Ishikawa (cell line): ENCODE measurements around the gene ABCB4.

Experiments used
- CEBPB ChIP-seq: IDR thresholded peaks from 2 replicates; pipeline ENCODE4 v1.6.1; 2012
- CREB1 ChIP-seq: IDR thresholded peaks from 2 replicates; pipeline ENCODE4 v1.6.1; 2012; ENCODE audit warnings: low read depth
- EGR1 ChIP-seq: IDR thresholded peaks from 2 replicates; pipeline ENCODE4 v1.6.1; 2012
- EP300 ChIP-seq: IDR thresholded peaks from 2 replicates; pipeline ENCODE4 v1.6.1; 2012; ENCODE audit warnings: borderline replicate concordance
- FOXM1 ChIP-seq: IDR thresholded peaks from 2 replicates; pipeline ENCODE4 v1.6.1; 2012; ENCODE audit warnings: low read depth, borderline replicate concordance
- NFIC ChIP-seq: IDR thresholded peaks from 2 replicates; pipeline ENCODE4 v1.6.1; 2012
- TAF1 ChIP-seq: IDR thresholded peaks from 2 replicates; pipeline ENCODE4 v1.6.1; 2012; ENCODE audit warnings: low read depth, mild to moderate bottlenecking
- TCF12 ChIP-seq: IDR thresholded peaks from 2 replicates; pipeline ENCODE4 v1.6.1; 2012; ENCODE audit warnings: low read depth
- TEAD4 ChIP-seq: IDR thresholded peaks from 2 replicates; pipeline ENCODE4 v1.6.1; 2012
- YY1 ChIP-seq: IDR thresholded peaks from 2 replicates; pipeline ENCODE4 v1.6.1; 2012; ENCODE audit warnings: low read depth
- ZBTB7A ChIP-seq: IDR thresholded peaks from 2 replicates; pipeline ENCODE4 v1.6.1; 2012; ENCODE audit warnings: low read depth
- TF ChIP-seq, protein P1 (sequence below): IDR thresholded peaks from 2 replicates; pipeline ENCODE4 v1.6.1; 2012
- TF ChIP-seq, protein P2 (sequence below): IDR thresholded peaks from 2 replicates; pipeline ENCODE4 v1.6.1; 2012; ENCODE audit warnings: low read depth, mild to moderate bottlenecking
- TF ChIP-seq, protein P3 (sequence below): IDR thresholded peaks from 2 replicates; pipeline ENCODE4 v1.6.1; 2012

The ABCB4 gene

DNA sequence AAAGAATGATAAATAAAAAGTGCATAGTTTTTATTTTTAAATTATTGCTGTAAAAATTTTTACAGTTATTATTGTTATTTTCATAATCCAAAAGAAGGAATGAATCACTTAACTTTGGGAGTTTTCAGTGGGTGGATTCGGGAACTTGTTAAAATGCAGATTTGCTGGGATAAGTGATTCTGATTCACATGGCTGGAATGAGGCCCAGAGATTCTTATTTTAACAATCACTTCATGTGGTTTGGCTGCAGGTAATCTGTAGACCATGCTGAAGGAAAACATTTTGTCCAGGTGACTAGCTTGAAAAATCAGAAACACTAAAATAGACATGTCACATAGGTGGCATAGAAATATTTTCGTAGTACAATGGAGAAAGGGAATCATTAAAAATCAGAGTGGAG is 116.1 kb downstream of the ABCB4 start:
- TF ChIP-seq EGR1 (no peak), YY1 (no peak), CEBPB (no peak), EP300 (no peak), FOXM1 (no peak), ZBTB7A (no peak), CREB1 (no peak), TCF12 (no peak), TEAD4 (no peak), TAF1 (no peak)
- TF ChIP-seq, protein P1, sequence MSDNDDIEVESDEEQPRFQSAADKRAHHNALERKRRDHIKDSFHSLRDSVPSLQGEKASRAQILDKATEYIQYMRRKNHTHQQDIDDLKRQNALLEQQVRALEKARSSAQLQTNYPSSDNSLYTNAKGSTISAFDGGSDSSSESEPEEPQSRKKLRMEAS, result no peak

DNA sequence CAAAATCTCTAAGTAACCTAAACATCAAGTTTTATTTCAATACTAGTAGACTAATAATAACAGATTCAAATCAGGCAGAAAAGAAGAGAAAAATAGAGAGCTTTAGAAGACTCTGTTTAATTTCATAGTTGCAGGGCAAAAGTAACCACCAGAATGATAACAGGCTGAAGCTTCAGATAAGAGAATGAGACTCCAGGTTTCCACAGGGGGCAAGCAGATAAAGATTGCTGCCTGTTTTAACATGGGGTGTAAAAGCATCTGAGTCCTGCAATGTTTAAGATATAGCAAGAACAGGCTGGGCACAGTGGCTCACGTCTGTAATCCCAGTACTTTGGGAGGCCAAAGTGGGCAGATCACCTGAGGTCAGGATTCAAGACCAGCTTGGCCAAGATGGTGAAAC is 119.0 kb downstream of the ABCB4 start:
- TF ChIP-seq CREB1, result no peak
- no peak for TF ChIP-seq EP300
- no peak for TF ChIP-seq NFIC
- no peak for TF ChIP-seq TAF1
- TF ChIP-seq, protein P2, sequence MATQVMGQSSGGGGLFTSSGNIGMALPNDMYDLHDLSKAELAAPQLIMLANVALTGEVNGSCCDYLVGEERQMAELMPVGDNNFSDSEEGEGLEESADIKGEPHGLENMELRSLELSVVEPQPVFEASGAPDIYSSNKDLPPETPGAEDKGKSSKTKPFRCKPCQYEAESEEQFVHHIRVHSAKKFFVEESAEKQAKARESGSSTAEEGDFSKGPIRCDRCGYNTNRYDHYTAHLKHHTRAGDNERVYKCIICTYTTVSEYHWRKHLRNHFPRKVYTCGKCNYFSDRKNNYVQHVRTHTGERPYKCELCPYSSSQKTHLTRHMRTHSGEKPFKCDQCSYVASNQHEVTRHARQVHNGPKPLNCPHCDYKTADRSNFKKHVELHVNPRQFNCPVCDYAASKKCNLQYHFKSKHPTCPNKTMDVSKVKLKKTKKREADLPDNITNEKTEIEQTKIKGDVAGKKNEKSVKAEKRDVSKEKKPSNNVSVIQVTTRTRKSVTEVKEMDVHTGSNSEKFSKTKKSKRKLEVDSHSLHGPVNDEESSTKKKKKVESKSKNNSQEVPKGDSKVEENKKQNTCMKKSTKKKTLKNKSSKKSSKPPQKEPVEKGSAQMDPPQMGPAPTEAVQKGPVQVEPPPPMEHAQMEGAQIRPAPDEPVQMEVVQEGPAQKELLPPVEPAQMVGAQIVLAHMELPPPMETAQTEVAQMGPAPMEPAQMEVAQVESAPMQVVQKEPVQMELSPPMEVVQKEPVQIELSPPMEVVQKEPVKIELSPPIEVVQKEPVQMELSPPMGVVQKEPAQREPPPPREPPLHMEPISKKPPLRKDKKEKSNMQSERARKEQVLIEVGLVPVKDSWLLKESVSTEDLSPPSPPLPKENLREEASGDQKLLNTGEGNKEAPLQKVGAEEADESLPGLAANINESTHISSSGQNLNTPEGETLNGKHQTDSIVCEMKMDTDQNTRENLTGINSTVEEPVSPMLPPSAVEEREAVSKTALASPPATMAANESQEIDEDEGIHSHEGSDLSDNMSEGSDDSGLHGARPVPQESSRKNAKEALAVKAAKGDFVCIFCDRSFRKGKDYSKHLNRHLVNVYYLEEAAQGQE, result no peak
- TF ChIP-seq TEAD4, result no peak

DNA sequence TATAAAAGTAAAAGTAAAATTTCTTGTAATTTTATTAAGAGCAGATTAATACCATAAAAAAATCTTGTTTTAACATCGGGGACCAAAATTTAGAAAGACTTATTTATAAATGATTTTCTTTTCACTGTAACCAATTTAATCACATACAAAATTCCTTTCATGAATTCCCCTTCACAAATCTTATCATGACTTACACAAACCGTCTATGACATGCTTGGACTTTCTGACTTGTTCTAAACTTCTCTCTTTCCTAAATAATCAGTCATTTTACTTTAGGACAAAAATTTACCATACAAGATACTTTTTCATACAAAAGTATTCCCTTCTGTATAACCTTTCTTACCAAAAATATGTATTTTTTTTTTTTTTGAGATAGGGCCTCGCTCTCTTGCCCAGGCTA is 120.7 kb downstream of the ABCB4 start:
- TF ChIP-seq EP300, result no peak
- TF ChIP-seq YY1, result no peak
- TF ChIP-seq TAF1, result no peak
- TF ChIP-seq, protein P3, sequence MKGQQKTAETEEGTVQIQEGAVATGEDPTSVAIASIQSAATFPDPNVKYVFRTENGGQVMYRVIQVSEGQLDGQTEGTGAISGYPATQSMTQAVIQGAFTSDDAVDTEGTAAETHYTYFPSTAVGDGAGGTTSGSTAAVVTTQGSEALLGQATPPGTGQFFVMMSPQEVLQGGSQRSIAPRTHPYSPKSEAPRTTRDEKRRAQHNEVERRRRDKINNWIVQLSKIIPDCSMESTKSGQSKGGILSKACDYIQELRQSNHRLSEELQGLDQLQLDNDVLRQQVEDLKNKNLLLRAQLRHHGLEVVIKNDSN, result no peak
- TF ChIP-seq TCF12, result no peak
